22Rv1 (cell line): Measurements from ENCODE around the gene TMEM150C.
"Not testable (repeated sequence)": the region's sequence is repeated elsewhere in the genome, so short reads cannot be mapped to it uniquely, and the experiment has no call there.

Experiments used
- H3K27ac ChIP-seq: fragments of 450-650 bp; 2 replicates; pipeline ENCODE4 v1.5.1; 2017
- ZFX ChIP-seq: fragments of 450-650 bp; IDR thresholded peaks from 2 replicates; pipeline ENCODE4 v1.6.1; 2017; ENCODE audit warnings: antibody characterized with exemption, borderline replicate concordance
- TF ChIP-seq, protein P1 (sequence below): fragments of 450-650 bp; IDR thresholded peaks from 2 replicates; pipeline ENCODE4 v1.5.1; 2017; ENCODE audit warnings: mild to moderate bottlenecking

TMEM150C gene

DNA sequence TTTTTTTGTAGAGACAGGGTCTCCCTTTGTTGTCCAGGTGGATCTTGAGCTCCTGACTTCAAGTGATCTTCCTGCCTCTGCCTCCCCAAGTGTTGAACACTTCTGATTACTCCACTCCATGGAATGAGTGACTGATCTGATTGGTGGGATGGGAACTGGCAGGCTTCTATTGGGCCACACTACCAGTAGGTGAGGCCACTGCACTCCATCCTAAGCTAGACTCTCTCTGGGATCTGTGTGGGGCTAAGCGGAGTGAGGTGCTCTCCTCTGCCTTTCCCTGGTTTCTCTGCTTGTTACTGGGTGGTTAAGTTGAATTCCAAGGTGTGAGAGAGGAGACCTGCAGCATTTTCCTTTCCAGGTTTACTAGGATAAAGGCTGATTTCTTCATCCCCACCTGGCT is 72.7 kb downstream of the TMEM150C start:
- TF ChIP-seq, protein P1, sequence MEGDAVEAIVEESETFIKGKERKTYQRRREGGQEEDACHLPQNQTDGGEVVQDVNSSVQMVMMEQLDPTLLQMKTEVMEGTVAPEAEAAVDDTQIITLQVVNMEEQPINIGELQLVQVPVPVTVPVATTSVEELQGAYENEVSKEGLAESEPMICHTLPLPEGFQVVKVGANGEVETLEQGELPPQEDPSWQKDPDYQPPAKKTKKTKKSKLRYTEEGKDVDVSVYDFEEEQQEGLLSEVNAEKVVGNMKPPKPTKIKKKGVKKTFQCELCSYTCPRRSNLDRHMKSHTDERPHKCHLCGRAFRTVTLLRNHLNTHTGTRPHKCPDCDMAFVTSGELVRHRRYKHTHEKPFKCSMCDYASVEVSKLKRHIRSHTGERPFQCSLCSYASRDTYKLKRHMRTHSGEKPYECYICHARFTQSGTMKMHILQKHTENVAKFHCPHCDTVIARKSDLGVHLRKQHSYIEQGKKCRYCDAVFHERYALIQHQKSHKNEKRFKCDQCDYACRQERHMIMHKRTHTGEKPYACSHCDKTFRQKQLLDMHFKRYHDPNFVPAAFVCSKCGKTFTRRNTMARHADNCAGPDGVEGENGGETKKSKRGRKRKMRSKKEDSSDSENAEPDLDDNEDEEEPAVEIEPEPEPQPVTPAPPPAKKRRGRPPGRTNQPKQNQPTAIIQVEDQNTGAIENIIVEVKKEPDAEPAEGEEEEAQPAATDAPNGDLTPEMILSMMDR = no peak
- H3K27ac ChIP-seq = no peak overlapping the region

DNA sequence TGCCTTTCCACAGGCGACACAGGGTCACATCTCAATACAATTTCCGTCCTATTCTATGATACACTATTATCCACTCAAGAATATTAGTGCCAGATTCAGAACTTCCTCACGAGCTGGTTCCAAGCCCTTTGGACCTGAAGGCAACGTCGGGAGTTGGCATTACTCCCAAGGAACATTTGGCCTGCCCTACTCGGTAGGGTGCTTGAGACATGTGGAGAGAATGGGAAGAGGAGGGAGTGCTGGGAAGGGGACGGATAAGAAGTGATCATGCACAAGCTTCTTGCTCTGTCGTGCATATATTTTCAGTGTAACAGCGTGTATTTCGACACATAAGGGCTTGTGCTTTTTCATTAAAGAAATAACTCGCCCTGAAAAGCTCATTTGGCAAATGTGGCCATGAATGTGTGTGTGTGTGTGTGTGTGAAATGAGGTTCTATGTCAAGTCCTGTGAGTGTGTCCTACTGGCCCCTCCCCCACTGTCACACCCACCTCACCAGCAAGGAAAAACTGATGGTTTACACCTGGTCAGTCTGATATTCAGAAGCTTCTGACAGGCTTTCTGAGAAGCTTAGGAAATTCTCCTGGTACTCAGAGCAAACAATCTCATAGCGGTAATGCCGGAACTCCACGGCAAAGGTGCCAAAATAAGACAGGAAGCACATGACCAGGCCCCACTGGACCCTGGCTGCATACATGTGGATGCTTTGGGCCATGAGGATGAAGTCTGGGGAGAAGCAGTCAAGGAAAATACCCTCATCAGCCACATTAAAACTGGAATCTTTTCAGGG is 76.6 kb downstream of the TMEM150C start:
- H3K27ac ChIP-seq = no peak overlapping the region
- no peak for TF ChIP-seq ZFX
- TF ChIP-seq, protein P1 = no peak

- H3K27ac ChIP-seq = no peak overlapping the region
- TF ChIP-seq ZFX = no peak
- TF ChIP-seq, protein P1 = no peak
Observed at GRCh38 chr4:82482387-82482786, 79.4 kb downstream of the TMEM150C start.

- H3K27ac ChIP-seq = no peak overlapping the region
- TF ChIP-seq, protein P1 = no peak
- TF ChIP-seq ZFX = no peak
Observed at GRCh38 chr4:82481506-82481840, 80.3 kb downstream of the TMEM150C start.

- H3K27ac ChIP-seq = no peak overlapping the region
- TF ChIP-seq, protein P1 = no peak
- no peak for TF ChIP-seq ZFX
Observed at GRCh38 chr4:82480771-82481505, 80.8 kb downstream of the TMEM150C start.

DNA sequence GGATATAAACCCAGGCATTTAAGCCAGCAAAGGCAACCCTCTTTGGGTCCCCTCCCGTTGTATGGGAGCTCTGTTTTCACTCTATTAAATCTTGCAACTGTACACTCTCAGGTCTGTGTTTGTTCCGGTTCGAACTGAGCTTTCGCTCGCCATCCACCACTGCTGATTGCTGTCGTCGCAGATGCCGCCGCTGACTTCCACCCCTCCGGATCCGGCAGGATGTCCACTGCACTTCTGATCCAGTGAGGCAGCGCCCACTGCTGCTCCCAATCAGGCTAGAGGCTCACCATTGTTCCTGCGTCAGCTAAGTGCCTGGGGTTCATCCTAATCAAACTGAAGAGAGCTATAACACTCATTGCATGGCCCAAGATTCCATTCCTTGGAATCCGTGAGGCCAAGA is 82.2 kb downstream of the TMEM150C start:
- TF ChIP-seq, protein P1 = no peak
- no peak for TF ChIP-seq ZFX
- no peak overlapping the region for H3K27ac ChIP-seq

DNA sequence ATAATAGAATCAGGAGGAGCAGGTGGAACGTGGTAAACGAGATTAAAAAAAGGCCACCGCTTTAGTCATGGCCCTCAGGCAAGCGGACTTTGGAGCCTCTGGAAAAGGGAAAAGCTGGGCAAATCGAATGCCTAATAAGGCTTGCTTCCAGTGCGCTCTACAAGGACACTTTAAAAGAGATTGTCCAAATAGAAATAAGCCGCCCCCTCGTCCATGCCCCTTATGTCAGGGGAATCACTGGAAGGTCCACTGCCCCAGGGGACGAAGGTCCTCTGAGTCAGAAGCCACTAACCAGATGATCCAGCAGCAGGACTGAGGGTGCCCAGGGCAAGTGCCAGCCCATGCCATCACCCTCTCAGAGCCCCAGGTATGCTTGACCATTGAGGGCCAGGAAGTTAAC is 84.3 kb downstream of the TMEM150C start:
- H3K27ac ChIP-seq = not testable (repeated sequence)

DNA sequence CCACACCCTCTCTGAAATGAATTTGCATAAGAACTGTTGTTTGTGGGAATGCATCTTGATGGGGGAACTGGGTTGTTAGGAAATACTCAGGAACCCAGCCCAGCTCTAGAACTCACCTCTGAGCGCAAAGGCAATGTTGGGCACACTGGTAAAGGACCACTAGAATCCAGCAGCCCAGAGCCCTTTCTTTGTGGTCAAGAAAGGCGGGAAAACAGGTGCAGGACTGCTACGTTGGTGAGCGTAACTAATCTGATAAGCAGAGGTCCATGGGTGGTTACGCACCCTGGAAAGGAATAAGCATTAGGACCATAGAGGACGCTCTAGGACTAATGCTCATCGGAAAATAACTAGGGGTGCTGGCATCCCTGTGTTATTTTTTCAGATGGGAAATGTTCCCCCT is 85.9 kb downstream of the TMEM150C start:
- not testable (repeated sequence) for H3K27ac ChIP-seq
